ENCODE results near the gene SUPT3H. TPM values are rescaled to one million over a fixed set of nuclear protein-coding genes. Genes with fewer than 3 reads are reported as not detected.
"Not testable (repeated sequence)": the region's sequence is repeated elsewhere in the genome, so short reads cannot be mapped to it uniquely, and the experiment has no call there.

The SUPT3H gene
- total RNA-seq, 1 donor from 2014 or later, result 2.6 TPM

DNA sequence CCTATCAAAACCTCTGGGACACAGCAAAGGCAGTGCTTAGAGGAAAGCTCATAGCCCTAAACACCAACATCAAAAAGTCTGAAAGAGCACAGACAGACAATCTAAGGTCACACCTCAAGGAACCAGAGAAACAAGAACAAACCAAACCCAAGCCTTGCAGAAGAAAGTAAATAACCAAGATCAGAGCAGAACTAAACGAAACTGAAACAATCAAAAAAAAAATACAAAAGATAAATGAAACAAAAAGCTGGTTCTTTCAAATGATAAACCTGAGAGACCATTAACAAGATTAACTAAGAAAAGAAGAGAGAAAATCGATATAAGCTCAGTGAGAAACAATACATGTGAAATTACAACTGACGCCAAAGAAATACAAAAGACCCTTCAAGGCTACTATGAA, 84.4 kb downstream of the SUPT3H start:
- Histone ChIP-seq H3K9me3 (replicated peaks) (peaks cover 13% of the 10 kb centered on the region), H3K4me1 (no peaks in the 10 kb centered on the region), H3K27ac (replicated peaks) (no peak overlapping the region), H3K27me3 (ENCODE audit: low read depth) (no peaks in the 10 kb centered on the region), H3K36me3 (no peaks in the 10 kb centered on the region), H3K4me3 (no peak overlapping the region)
- intact Hi-C loops (cut with micrococcal nuclease), result no loop called here
- no peak for DNase-seq
- no peak for TF ChIP-seq CTCF (IDR thresholded peaks at IDR 0.05; ENCODE audit: borderline replicate concordance)

DNA sequence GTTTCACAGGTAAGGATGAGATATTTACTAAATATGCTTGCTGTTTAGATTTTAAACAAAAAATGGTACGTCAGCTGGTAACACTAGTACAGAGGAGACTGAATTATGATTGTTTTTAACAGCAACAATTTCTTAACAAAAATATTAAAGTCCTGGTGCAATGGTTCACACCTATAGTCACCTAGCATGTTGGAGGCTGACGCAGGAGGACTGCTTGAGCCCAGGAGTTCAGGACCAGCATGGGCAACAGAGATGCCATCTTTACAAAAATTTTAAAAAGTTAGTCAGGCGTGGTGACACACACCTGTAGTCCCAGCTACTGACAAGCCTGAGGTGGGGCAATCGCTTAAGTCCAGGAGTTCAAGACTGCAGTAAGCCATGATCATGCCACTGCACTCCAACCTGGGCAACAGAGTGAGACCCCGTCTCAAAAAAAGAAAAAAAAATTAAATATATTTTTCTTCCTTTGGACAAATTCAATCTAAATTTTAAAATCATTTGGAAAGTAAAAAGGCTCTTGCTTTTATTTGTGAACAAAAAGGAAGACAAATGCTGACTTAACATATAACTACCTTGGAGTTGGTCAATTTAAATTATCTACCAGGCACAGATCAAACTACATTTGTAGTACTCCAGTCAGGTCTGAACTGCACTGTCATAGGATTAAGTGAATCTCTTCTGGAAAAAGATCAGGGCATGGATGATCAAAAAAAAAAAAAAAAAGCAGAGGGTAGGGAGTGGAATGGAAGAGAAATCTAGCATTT, 87.8 kb downstream of the SUPT3H start:
- no peak overlapping the region for H3K27ac ChIP-seq (replicated peaks)
- DNase-seq, result no peak
- no peaks in the 10 kb centered on the region for H3K36me3 ChIP-seq
- no peak overlapping the region for H3K4me3 ChIP-seq
- intact Hi-C loops (cut with micrococcal nuclease), result no loop called here
- TF ChIP-seq CTCF (IDR thresholded peaks at IDR 0.05; ENCODE audit: borderline replicate concordance), result no peak
- peaks cover 10% of the 10 kb centered on the region for H3K9me3 ChIP-seq (replicated peaks)
- no peaks in the 10 kb centered on the region for H3K27me3 ChIP-seq (ENCODE audit: low read depth)
- no peaks in the 10 kb centered on the region for H3K4me1 ChIP-seq

- intact Hi-C loops (cut with micrococcal nuclease), result not testable (repeated sequence)
These were observed 91.0 kb downstream of the SUPT3H start for GRCh38 chr6:45286707-45287106.

GRCh38 chr6:45278367-45278766, 99.4 kb downstream of the SUPT3H start:
- Histone ChIP-seq H3K4me1 (no peaks in the 10 kb centered on the region), H3K36me3 (no peaks in the 10 kb centered on the region), H3K4me3 (no peak overlapping the region), H3K9me3 (replicated peaks) (peaks cover 17% of the 10 kb centered on the region), H3K27me3 (ENCODE audit: low read depth) (no peaks in the 10 kb centered on the region), H3K27ac (replicated peaks) (no peak overlapping the region)
- no peak for TF ChIP-seq CTCF (IDR thresholded peaks at IDR 0.05; ENCODE audit: borderline replicate concordance)
- intact Hi-C loops (cut with micrococcal nuclease), result no loop called here
- DNase-seq, result no peak

More at GRCh38 chr6:45286707-45287106, 91.0 kb downstream of the SUPT3H start:
- H3K4me1 ChIP-seq; H3K27ac ChIP-seq (replicated peaks); H3K9me3 ChIP-seq (replicated peaks); H3K27me3 ChIP-seq (ENCODE audit: low read depth); DNase-seq; H3K36me3 ChIP-seq; H3K4me3 ChIP-seq: not testable (repeated sequence)

DNA sequence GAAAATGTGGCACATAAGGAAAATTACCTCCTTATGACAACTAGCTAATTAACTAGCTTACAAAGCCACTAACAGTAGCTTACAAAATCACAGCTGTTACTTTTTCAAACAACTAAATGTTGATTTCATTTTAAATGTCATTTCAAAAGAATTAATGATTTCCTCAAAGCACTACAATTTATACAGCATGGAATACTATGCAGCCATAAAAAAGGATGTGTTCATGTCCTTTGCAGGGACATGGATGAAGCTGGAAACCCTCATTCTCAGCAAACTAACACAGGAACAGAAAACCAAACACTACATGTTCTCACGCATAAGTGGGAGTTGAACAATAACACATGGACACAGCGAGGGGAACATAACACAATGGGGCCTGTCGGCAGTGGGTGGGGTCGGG, 100.0 kb downstream of the SUPT3H start:
- H3K4me1 ChIP-seq; H3K36me3 ChIP-seq; intact Hi-C loops (cut with micrococcal nuclease); H3K4me3 ChIP-seq; H3K27ac ChIP-seq (replicated peaks); DNase-seq; H3K27me3 ChIP-seq (ENCODE audit: low read depth): not testable (repeated sequence)
- H3K9me3 ChIP-seq (replicated peaks), result peaks cover 17% of the 10 kb centered on the region

DNA sequence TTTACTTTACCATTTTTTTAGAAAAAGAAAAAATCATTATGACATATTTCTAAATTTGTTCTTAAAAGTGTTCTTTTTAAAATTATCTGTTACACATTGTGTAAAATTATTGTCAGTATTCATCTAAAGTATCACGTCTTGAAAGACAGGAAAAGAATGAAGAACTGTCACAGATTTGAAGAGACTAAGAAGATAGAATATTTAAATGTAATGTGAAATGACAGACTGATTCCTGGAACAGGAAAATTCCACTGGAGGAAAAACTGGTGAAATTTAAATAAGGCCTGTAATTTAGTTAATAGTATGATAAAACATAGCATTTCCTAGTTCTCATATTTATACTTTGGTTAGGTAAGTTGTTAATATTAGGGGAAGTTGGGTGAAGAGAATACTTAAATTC, 102.4 kb downstream of the SUPT3H start:
- TF ChIP-seq CTCF (IDR thresholded peaks at IDR 0.05; ENCODE audit: borderline replicate concordance), result no peak
- DNase-seq, result no peak

More for the DNA sequence above, 102.4 kb downstream of the SUPT3H start:
- Histone ChIP-seq H3K27ac (replicated peaks) (no peak overlapping the region), H3K4me3 (no peak overlapping the region), H3K4me1 (no peaks in the 10 kb centered on the region), H3K36me3 (no peaks in the 10 kb centered on the region), H3K27me3 (ENCODE audit: low read depth) (no peaks in the 10 kb centered on the region), H3K9me3 (replicated peaks) (peaks cover 7% of the 10 kb centered on the region)
- intact Hi-C loops (cut with micrococcal nuclease), result no loop called here
